ENCODE data around the gene CYP4F12.

Gene CYP4F12

GRCh38 chr19:15715642-15716041 is 42.8 kb downstream of the CYP4F12 start:
- no peak for DNase-seq

- DNase-seq: no peak
Measured at GRCh38 chr19:15717809-15718208, 44.9 kb downstream of the CYP4F12 start.

GRCh38 chr19:15721268-15721667 is 48.4 kb downstream of the CYP4F12 start:
- DNase-seq: no peak

GRCh38 chr19:15722956-15723355 is 50.1 kb downstream of the CYP4F12 start:
- DNase-seq: no peak

GRCh38 chr19:15727724-15728123 is 54.8 kb downstream of the CYP4F12 start, which contains the start of gene OR10H2:
Gene OR10H2 (plus strand): TSS chr19:15728024. CDS start chr19:15728044, 20 bp downstream.
- DNase-seq: no peak

GRCh38 chr19:15730538-15730937 is 57.7 kb downstream of the CYP4F12 start:
- no peak for DNase-seq

- DNase-seq: no peak
Measured at GRCh38 chr19:15732388-15732787, 59.5 kb downstream of the CYP4F12 start.

- DNase-seq: no peak
Measured at GRCh38 chr19:15733895-15734294, 61.0 kb downstream of the CYP4F12 start.

GRCh38 chr19:15737722-15738121 is 64.8 kb downstream of the CYP4F12 start, which contains the start of gene OR10H3:
Gene OR10H3 (plus strand): TSS chr19:15737985. CDS start chr19:15741393, 3,408 bp downstream.
- DNase-seq: no peak

GRCh38 chr19:15740785-15741184 is 67.9 kb downstream of the CYP4F12 start:
- DNase-seq: no peak
